ENCODE data around the gene MAPK10. TPM values are rescaled to one million over a fixed set of nuclear protein-coding genes. Genes with fewer than 3 reads are reported as not detected.

Gene MAPK10
- total RNA-seq, 4 donors from 2014 or later = 4.5 to 13.7 (median 9.8) TPM

- Histone ChIP-seq H3K9me3 (no peaks in the 10 kb centered on the region), H3K4me3 (no peak overlapping the region), H3K4me1 (peaks cover 0 to 5% (median 0%) of the 10 kb centered on the region in 4 donors), H3K27ac (replicated peaks in 1 of 4) (no peak overlapping the region), H3K36me3 (no peaks in the 10 kb centered on the region), H3K27me3 (no peaks in the 10 kb centered on the region)
- TF ChIP-seq POLR2A (IDR thresholded peaks at IDR 0.05; ENCODE audit: low read depth) = no peak
- TF ChIP-seq CTCF (IDR thresholded peaks at IDR 0.05) = no peak
- TF ChIP-seq EP300 (IDR thresholded peaks at IDR 0.05) = no peak
- no peak for TF ChIP-seq POLR2AphosphoS5 (IDR thresholded peaks at IDR 0.05)
- intact Hi-C loops (cut with DNase I) = no loop called here
- WGBS = 81% methylated on average over 3 of the region's 3 CpGs
- no peak for DNase-seq (ENCODE audit: extremely low spot score)
Measured at GRCh38 chr4:85952528-85952927, 407.3 kb downstream of the MAPK10 start.

GRCh38 chr4:85951099-85951498, 408.8 kb downstream of the MAPK10 start:
- no peak for DNase-seq (ENCODE audit: extremely low spot score)
- Histone ChIP-seq H3K9me3 (no peaks in the 10 kb centered on the region), H3K27ac (replicated peaks in 1 of 4) (no peak overlapping the region), H3K36me3 (no peaks in the 10 kb centered on the region), H3K4me3 (no peak overlapping the region), H3K4me1 (peaks cover 0 to 5% (median 0%) of the 10 kb centered on the region in 4 donors), H3K27me3 (no peaks in the 10 kb centered on the region)
- no peak for TF ChIP-seq CTCF (IDR thresholded peaks at IDR 0.05)
- TF ChIP-seq POLR2AphosphoS5 (IDR thresholded peaks at IDR 0.05) = no peak
- TF ChIP-seq POLR2A (IDR thresholded peaks at IDR 0.05; ENCODE audit: low read depth) = no peak
- TF ChIP-seq EP300 (IDR thresholded peaks at IDR 0.05) = no peak
- intact Hi-C loops (cut with DNase I) = no loop called here
- WGBS = 94% methylated on average over 3 of the region's 3 CpGs

GRCh38 chr4:85946821-85947220, 413.0 kb downstream of the MAPK10 start:
- TF ChIP-seq EP300 (IDR thresholded peaks at IDR 0.05) (no peak), POLR2A (IDR thresholded peaks at IDR 0.05; ENCODE audit: low read depth) (no peak), POLR2AphosphoS5 (IDR thresholded peaks at IDR 0.05) (no peak)
- no peaks in the 10 kb centered on the region for H3K4me1 ChIP-seq
- no peaks in the 10 kb centered on the region for H3K27me3 ChIP-seq
- intact Hi-C loops (cut with DNase I) = no loop called here
- no peaks in the 10 kb centered on the region for H3K9me3 ChIP-seq
- DNase-seq (ENCODE audit: extremely low spot score) = no peak
- H3K4me3 ChIP-seq = no peak overlapping the region
- H3K36me3 ChIP-seq = no peaks in the 10 kb centered on the region
- no peak overlapping the region for H3K27ac ChIP-seq (replicated peaks in 1 of 4)

GRCh38 chr4:85942107-85942506, 417.7 kb downstream of the MAPK10 start:
- Histone ChIP-seq H3K36me3 (no peaks in the 10 kb centered on the region), H3K4me3 (no peak overlapping the region), H3K27ac (replicated peaks in 1 of 4) (no peak overlapping the region), H3K9me3 (no peaks in the 10 kb centered on the region), H3K27me3 (no peaks in the 10 kb centered on the region), H3K4me1 (no peaks in the 10 kb centered on the region)
- intact Hi-C loops (cut with DNase I) = no loop called here
- WGBS = 88% methylated on average over 5 of the region's 5 CpGs
- TF ChIP-seq CTCF (IDR thresholded peaks at IDR 0.05) = no peak
- no peak for TF ChIP-seq POLR2AphosphoS5 (IDR thresholded peaks at IDR 0.05)
- TF ChIP-seq POLR2A (IDR thresholded peaks at IDR 0.05; ENCODE audit: low read depth) = no peak
- no peak for DNase-seq (ENCODE audit: extremely low spot score)

- intact Hi-C loops (cut with DNase I) = no loop called here
- Histone ChIP-seq H3K27ac (replicated peaks in 1 of 4) (no peak overlapping the region), H3K9me3 (no peaks in the 10 kb centered on the region), H3K27me3 (no peaks in the 10 kb centered on the region), H3K4me3 (no peak overlapping the region), H3K36me3 (no peaks in the 10 kb centered on the region), H3K4me1 (no peaks in the 10 kb centered on the region)
- TF ChIP-seq EP300 (IDR thresholded peaks at IDR 0.05) = no peak
- no peak for TF ChIP-seq POLR2A (IDR thresholded peaks at IDR 0.05; ENCODE audit: low read depth)
- no peak for TF ChIP-seq POLR2AphosphoS5 (IDR thresholded peaks at IDR 0.05)
- no peak for TF ChIP-seq CTCF (IDR thresholded peaks at IDR 0.05)
- DNase-seq (ENCODE audit: extremely low spot score) = no peak
Measured at GRCh38 chr4:85940151-85940550, 419.7 kb downstream of the MAPK10 start.

Small RNA genes lying within 50 kb of the gene (small RNA-seq; reads per million reads assigned to genes)
- 0 reads per million in 3 donors for gene RN7SKP96

Other genes with a start within 250 kb of the MAPK10 start
- 10 to 100 TPM in 1 of 4 donors, 1 to 10 TPM in 3; 7.9 to 13.7 (median 9.4) TPM for gene PTPN13, start 234.3 kb upstream of the MAPK10 start, total RNA-seq